NB4 (cell line): ENCODE results near the gene LONRF2.

Source experiments
- DNase-seq: peaks from one replicate; pipeline ENCODE4 v3.0.0; 2010; ENCODE audit warnings: low read depth
- H3K4me3 ChIP-seq: one replicate; pipeline ENCODE4 v1.5.1; 2011; ENCODE audit warnings: mild to moderate bottlenecking, low read depth, low read length, moderate library complexity
- MYC ChIP-seq: IDR thresholded peaks from 2 replicates; pipeline ENCODE4 v1.6.1; 2011; ENCODE audit warnings: low read depth, low read length
- POLR2A ChIP-seq: IDR thresholded peaks from 2 replicates; pipeline ENCODE4 v1.6.1; 2011; ENCODE audit warnings: mild to moderate bottlenecking; ENCODE audit not compliant: insufficient read length; ENCODE audit errors: extremely low read depth
- TF ChIP-seq, protein P1 (sequence below): IDR thresholded peaks from 2 replicates; pipeline ENCODE4 v1.6.1; 2011; ENCODE audit warnings: low read depth, low read length
- TF ChIP-seq, protein P2 (sequence below): IDR thresholded peaks from one replicate; pipeline ENCODE4 v1.5.1; 2012; ENCODE audit warnings: low read depth, low read length

Gene LONRF2

DNA sequence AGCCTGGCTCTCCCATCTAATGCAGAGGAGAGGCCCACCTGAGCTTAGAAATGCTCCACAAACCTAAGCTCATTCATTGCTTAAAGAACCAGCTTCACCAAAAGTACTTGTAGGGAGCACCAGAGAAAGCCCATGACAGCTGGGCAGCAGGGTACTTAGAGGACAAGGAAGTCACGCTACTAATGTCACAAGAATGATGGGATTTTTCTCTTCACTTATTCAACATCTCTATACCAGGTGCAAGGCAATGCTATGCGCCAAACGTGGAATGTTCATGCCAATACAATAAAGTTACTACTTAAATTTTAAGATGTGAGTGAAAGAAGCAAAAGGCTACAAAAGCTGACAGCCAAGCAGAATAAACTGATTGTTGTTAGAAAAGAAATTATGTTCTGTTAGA, 36.0 kb downstream of the LONRF2 start:
- no peak for DNase-seq

DNA sequence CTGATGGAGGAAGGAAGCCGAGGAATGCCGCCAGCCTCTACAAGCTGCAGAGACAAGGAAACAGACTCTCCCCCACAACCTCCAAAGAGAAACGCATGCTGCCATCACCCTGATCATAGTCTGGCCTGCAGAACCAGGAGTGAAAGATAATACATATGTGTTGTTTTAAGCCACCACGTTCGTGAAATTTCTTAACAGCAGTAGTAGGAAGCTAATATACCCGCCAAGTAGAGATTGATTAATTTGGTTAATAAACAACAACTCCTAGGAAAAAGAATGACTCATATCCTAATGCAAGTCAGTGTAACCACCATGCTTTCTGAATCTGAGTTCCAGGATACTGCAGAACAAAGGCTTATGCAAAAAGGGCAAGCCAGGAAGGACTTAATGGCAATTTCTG, 36.6 kb downstream of the LONRF2 start:
- no peak overlapping the region for H3K4me3 ChIP-seq
- no peak for TF ChIP-seq MYC
- TF ChIP-seq, protein P1, sequence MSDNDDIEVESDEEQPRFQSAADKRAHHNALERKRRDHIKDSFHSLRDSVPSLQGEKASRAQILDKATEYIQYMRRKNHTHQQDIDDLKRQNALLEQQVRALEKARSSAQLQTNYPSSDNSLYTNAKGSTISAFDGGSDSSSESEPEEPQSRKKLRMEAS: no peak
- no peak for TF ChIP-seq POLR2A
- TF ChIP-seq, protein P2, sequence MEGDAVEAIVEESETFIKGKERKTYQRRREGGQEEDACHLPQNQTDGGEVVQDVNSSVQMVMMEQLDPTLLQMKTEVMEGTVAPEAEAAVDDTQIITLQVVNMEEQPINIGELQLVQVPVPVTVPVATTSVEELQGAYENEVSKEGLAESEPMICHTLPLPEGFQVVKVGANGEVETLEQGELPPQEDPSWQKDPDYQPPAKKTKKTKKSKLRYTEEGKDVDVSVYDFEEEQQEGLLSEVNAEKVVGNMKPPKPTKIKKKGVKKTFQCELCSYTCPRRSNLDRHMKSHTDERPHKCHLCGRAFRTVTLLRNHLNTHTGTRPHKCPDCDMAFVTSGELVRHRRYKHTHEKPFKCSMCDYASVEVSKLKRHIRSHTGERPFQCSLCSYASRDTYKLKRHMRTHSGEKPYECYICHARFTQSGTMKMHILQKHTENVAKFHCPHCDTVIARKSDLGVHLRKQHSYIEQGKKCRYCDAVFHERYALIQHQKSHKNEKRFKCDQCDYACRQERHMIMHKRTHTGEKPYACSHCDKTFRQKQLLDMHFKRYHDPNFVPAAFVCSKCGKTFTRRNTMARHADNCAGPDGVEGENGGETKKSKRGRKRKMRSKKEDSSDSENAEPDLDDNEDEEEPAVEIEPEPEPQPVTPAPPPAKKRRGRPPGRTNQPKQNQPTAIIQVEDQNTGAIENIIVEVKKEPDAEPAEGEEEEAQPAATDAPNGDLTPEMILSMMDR: no peak
- no peak for DNase-seq

More for the DNA sequence above, 36.0 kb downstream of the LONRF2 start:
- TF ChIP-seq, protein P1: no peak
- no peak for TF ChIP-seq POLR2A
- no peak overlapping the region for H3K4me3 ChIP-seq

DNA sequence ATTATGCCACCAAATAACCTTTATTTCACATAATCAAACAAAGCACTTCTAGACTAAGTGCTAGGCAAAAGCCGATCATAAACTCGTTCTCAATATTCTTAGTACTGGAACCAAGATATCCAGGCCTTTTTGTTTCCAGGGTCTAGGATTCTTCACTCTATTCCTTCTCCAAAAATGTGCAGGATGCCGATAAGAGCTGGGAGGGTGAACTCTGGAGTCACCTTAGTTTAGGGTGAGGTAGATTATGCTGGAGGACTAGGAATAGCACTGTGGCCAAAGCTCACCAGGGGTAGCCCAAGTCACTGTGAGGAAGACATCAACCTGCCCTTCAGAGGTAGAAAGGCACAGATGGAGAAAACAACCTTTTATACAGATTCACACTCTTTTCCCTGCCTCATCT, 37.3 kb downstream of the LONRF2 start:
- TF ChIP-seq, protein P2: no peak
- TF ChIP-seq POLR2A: no peak
- no peak for TF ChIP-seq MYC
- TF ChIP-seq, protein P1: no peak
- H3K4me3 ChIP-seq: no peak overlapping the region
- no peak for DNase-seq

DNA sequence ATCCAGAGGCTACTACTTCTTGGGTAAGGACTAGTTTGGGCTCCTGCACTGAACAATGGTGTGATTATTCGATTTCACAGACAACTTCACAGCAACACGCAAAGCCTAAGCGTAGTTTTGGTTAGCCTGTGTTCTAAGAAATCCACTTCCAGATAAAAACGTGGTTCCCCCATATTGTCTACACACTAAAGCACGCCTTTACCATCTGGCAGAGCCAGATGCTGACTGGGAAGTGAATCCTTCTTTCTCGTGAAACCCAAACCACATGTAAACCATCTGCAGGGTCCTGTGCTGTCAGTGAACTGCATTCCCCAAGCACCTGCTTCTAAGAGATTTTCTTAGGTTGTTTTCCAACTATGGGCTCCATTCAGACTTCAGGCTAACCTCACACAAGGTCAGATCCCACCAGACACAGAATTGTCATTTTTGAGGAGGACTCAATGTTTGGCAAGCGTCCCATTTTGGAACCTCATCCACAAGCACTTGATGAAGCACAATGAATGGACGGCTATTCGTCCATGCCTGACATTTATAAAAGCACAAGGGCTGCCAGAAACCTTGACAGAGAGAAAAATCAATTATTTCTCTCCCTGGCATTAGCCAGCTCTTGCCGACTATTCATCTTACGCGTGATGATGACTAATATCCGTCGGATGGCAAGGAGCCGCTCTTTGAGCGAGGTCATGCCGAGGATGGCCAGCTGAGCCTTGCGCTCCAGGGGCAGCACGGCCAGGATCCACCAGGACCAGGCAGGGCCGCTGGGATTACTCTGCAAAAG, 38.4 kb downstream of the LONRF2 start:
- H3K4me3 ChIP-seq: no peak overlapping the region
- DNase-seq: no peak

DNA sequence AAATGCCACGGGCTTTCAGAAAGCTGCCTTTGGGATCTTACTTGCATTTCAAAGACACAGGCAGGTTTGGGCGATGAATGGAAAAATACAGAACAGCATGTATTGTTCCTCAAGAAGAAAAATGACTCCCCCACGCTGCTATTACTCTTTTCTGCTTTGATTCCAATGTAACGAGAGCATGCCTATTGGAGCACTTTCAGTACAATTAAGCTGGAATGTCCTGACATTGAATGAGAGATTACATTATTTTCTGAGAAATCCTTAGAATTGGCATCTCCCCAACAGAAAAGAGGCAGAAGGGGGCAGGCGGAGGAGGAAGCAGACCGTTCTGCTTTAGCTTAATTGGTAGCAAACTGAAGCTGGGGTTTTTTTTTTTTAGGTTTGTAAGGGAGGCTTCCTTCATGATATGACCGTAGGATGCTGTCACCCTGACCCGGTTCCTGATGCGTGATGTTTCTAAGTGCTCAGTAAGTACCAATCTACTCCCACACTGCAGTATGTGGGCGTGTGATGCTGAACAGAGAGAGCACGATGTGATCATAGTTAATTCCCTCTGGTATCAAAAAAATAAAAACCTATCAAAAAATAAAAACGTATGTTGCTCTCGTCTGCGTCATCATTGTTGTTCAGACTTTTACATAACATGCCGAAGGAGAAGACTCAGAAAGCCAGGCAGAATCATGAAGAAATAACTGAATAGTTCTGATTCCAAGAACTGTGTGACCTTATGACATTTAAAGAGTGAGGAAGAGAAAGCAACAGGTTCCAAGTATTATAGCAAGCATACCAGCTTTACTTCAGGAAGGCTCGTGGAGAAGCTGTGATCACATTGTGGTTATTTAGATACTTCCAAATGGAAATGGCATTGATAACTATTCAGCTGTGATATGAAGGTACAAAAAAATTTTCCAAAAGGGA, 40.5 kb downstream of the LONRF2 start:
- TF ChIP-seq POLR2A (no peak), MYC (no peak)
- TF ChIP-seq, protein P2: no peak
- TF ChIP-seq, protein P1: no peak
- no peak for DNase-seq
- no peak overlapping the region for H3K4me3 ChIP-seq

More for the DNA sequence above, 38.4 kb downstream of the LONRF2 start:
- TF ChIP-seq, protein P2: no peak
- TF ChIP-seq, protein P1: no peak
- TF ChIP-seq POLR2A: no peak
- TF ChIP-seq MYC: no peak
